Measurements from ENCODE around the gene WDR54.

DNA sequence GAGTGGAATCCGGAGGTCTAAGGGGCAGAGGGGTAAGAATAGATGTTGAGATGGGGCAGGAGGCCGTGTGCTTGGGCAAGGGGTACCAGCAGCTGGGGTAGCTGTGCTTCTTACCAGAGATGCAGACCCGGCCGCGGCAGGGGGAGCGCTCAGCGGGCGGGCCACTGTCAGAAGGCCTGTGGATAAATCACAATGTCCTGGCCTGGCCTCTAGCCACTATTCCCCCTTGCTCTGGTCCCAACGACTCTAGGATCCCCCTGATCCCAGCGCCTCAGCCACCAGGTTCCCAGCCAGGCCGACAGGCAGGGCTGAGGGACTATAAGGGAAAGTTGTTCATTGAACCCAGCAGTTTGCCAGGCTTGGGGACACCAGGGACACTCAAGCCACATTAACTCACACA, 9.0 kb downstream of the WDR54 start:
- TF ChIP-seq POLR2A (IDR thresholded peaks at IDR 0.05; ENCODE audit: low read length) (no peak), GATA1 (IDR thresholded peaks at IDR 0.05; ENCODE audit: low read depth, low read length) (no peak)

All from erythroblast (primary cell).